Measurements from ENCODE around the gene ALKBH6.
"Not testable (repeated sequence)": the region's sequence is repeated elsewhere in the genome, so short reads cannot be mapped to it uniquely, and the experiment has no call there.

The ALKBH6 gene

GRCh38 chr19:35992907-35993765 lies 20.9 kb downstream of the ALKBH6 start:
- no peak for DNase-seq

DNA sequence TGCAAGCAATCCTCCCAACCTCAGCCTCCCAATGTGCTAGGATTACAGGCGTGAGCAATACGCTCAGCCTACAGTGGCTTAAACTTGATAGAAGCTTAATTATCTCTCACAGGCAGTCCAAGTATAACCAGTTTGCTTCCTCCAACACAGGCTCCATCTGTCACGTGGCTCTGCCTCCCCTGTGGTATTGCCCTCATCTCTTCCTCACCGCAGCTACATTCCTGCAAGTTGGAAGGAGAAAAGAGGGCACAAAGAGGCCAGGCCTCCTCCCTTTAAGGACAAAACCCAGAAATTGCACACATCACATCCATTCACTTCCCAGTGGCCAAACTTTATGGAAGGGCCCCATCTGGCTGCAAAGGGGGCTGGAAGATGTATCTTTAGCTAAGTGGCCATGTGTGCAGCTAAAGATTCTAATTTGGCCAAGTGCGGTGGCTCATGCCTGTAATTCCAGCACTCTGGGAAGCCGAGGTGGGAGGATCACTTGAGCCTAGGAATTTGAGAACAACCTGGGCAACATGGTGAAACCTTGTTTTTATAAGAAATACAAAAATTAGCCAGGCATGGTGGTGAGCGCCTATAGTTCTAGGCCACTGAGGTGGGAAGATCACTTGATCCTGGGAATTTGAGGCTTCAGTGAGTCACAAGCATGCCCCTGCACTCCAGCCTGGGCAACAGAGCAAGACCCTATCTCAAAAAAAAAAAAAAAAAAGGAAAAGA lies 22.1 kb downstream of the ALKBH6 start:
- peak; percentile 42 for DNase-seq

DNA sequence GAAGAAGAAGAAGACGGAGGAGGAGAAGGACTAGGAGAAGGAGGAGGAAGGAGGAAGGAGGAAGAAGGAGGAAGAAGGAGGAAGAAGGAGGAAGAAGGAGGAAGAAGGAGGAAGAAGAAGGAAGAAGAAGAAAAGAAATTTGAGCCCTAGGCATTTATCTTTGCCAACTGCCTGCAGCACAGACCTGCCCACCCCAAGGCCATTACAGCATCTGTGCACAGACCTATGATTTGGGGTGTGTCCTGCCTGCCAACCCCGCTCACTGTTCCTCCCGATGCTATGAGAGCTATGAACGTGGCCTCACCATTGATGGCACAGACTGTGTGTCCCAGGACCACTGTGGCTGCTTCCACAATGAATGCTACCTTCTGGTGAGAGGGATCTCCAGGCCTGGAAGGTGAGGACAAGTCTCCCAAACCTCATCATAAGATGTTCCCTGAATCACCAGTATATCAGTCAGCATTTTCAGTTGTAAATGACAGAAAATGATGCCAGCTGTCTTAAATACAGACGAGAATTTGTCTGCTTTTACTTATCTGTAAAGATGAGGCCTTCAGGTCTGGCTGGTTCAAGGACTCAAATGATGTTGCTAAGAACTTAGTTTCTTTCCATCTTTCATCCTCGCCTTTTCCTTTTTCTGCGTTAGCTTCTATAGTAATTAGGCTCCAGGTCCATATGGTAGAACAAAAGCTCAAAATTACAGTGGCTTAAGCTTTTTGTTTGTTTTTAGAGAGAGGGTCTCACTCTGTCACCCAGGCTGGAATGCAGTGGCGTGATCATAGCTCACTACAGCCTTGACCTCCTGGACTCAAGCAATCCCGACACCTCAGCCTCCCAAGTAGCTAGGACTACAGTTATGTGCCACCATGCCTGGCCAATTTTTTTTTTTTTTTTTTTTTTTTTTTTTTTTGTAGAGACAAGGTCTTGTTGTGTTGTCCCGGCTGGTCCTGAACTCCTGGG lies 23.0 kb downstream of the ALKBH6 start:
- DNase-seq = no peak

- DNase-seq = no peak
Observed at GRCh38 chr19:35990156-35990555, 23.9 kb downstream of the ALKBH6 start.

GRCh38 chr19:35988824-35989223 lies 25.2 kb downstream of the ALKBH6 start:
- DNase-seq = no peak

DNA sequence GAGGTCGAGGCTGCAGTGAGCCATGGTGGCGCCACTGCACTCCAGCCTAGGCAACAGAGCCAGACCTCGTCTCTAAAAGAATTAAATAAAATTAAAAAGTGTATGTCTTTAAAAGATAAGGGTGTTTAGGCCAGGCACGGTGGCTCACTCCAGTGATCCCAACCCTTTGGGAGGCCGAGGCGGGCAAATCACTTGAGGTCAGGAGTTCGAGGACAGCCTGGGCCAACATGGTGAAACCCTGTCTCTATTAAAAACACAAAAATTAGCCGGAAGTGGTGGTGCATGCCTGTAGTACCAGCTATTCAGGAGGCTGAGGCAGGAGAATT lies 26.5 kb downstream of the ALKBH6 start:
- DNase-seq = no peak

- DNase-seq = peak; percentile 54
Observed at GRCh38 chr19:35986664-35987570, 27.1 kb downstream of the ALKBH6 start.

- no peak for DNase-seq
Observed at GRCh38 chr19:35986111-35986510, 27.9 kb downstream of the ALKBH6 start.

GRCh38 chr19:35983177-35983576 lies 30.8 kb downstream of the ALKBH6 start:
- no peak for DNase-seq

DNA sequence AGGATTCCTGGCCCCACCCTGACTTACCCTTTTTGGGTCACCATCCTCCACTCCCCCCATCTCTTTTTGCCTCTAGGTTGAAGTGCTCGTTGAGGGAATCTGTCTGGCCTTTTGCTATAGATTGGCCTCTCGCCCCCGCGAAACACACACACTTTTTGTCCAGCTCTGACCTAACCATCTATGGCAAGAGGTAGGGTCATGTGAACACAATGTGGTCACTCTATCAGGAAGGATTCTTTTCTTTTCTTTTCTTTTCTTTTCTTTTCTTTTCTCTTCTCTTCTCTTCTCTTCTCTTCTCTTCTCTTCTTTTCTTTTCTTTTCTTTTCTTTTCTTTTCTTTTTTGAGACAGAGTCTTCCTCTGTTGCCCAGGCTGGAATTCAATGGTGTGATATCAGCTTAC lies 33.0 kb downstream of the ALKBH6 start:
- DNase-seq = not testable (repeated sequence)

- no peak for DNase-seq
Observed at GRCh38 chr19:35978832-35979365, 35.1 kb downstream of the ALKBH6 start.

GRCh38 chr19:35978271-35978670 lies 35.7 kb downstream of the ALKBH6 start:
- DNase-seq = no peak

DNA sequence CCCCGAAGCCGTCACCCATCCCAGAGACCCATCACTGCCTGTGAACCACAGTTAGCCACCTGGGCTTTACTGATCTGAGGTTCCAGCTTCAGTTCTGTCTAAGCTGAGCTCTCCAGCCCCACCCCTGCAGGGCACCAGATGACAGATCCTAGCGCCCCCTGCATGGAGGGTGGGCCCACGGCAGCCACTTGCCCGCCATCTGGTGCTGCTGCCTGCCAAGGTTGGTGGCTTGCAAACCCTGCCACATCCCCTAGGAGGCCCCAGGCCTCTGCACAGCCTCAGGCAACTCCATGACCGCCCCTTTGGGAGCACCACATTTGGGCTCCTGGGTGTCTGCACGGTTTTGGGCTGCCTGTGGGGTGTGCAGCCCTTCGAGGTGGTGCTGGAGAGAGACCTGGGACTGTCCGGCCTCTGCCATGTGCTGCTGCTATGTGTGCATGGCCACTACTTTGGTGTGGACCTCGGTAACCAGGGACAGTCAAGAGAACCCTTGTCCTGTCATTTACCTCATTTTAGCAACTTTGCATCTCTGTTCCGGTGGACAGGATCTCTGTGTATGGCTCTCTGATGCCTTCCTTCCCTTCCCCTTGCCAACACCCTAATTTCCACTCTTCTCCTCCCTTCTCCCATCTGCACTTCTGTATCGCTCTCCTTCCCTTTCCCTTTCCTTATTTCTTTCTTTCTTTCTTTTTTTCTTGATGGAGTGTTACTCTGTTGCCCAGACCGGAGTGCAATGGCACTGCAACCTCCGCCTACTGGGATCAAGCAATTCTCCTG lies 36.4 kb downstream of the ALKBH6 start:
- peak; percentile 85 for DNase-seq

DNA sequence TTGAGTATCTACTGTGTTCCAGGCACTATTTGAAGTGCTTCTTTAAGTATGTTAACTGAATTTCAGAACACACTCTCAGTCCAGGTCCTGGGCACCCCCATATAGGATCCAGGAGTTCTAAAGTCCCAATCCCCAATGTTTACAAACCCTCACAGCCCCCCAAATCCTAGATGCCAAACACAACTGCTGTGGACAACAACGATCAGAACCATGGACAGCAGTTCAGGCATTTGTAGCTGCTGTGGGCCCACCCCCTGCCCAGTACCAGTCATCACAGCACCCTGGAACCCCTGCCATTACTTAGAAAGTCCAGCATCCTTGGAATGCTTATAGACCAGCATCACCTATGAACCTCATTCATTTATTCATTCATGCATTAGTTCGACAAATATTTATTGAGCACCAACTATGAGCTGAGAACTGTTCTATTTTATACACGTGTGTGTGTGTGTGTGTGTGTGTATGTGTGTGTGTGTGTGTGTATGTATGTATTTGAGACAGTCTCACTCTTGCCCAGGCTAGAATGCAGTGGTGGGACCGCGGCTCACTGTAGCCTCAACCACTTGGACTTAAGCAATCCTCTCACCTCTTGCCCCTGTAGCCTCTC lies 38.3 kb downstream of the ALKBH6 start:
- DNase-seq = no peak

- no peak for DNase-seq
Observed at GRCh38 chr19:35973487-35973886, 40.5 kb downstream of the ALKBH6 start.

DNA sequence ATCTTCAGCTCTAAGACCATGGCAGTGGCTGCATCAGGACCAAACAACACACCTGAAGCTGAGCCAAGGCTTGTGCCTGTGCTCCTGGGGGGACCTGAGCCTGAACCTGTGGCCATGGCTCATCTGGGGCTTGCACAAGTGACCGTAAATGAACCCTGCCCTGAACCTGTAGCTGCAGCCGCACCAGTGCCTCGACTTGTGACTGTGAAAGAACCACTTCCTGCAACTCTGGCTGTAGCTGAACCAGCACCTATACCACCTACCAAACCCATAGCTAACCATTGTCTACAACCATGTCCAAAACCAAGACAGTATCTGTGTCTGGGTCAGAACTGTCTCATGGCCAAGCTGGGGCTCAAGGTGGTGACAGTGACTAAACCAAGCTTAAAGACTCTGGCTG lies 47.2 kb downstream of the ALKBH6 start:
- DNase-seq = no peak

- no peak for DNase-seq
Observed at GRCh38 chr19:35963514-35963913, 50.5 kb downstream of the ALKBH6 start.

GRCh38 chr19:35960432-35960972 lies 53.5 kb downstream of the ALKBH6 start:
- DNase-seq = no peak

DNA sequence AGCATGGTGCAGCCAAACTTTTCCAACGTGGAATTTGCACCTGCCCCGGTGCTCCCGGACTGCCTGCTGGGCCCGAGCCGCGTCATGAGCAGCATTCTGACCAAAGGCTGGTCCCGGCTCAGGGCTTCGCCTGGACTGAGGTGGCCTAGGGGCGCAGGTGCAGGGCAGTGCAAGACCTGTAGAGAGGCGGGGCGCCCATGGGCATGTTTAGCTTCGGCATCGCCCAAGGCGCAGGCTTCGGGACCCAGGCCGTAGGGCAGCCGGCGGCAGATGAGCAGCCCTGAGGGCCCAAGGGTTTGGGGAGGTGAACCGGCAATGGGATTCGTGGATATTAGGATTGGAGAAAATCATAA lies 54.1 kb downstream of the ALKBH6 start:
- no peak for DNase-seq
